Adipocyte (in vitro differentiated cells): Measurements from ENCODE around the gene DMD.

Experiments used
- DNase-seq: peaks from one replicate; pipeline ENCODE4 v3.0.0-alpha.2; 2015; ENCODE audit warnings: low read depth
- H3K27me3 ChIP-seq: replicated peaks from 2 replicates; pipeline ENCODE4 v1.7.0; 2013; ENCODE audit warnings: mild to moderate bottlenecking, low read length, moderate library complexity; ENCODE audit not compliant: control insufficient read depth, insufficient read depth
- H3K36me3 ChIP-seq: 2 replicates; pipeline ENCODE4 v1.7.0; 2013; ENCODE audit warnings: low read length, mild to moderate bottlenecking, moderate library complexity; ENCODE audit not compliant: control insufficient read depth, insufficient read depth, severe bottlenecking
- H3K4me1 ChIP-seq: 2 replicates; pipeline ENCODE4 v1.7.0; 2013; ENCODE audit warnings: mild to moderate bottlenecking, low read length, moderate library complexity; ENCODE audit not compliant: control insufficient read depth, insufficient read depth
- H3K4me3 ChIP-seq: 2 replicates; pipeline ENCODE4 v1.7.0; 2013; ENCODE audit warnings: mild to moderate bottlenecking, low read length, moderate library complexity
- H3K9ac ChIP-seq: 2 replicates; pipeline ENCODE4 v1.7.0; 2013; ENCODE audit warnings: mild to moderate bottlenecking, low read length, moderate library complexity
- H3K9me3 ChIP-seq: 2 replicates; pipeline ENCODE4 v1.7.0; 2013; ENCODE audit warnings: mild to moderate bottlenecking, low read length, moderate library complexity; ENCODE audit not compliant: control insufficient read depth

Gene DMD

DNA sequence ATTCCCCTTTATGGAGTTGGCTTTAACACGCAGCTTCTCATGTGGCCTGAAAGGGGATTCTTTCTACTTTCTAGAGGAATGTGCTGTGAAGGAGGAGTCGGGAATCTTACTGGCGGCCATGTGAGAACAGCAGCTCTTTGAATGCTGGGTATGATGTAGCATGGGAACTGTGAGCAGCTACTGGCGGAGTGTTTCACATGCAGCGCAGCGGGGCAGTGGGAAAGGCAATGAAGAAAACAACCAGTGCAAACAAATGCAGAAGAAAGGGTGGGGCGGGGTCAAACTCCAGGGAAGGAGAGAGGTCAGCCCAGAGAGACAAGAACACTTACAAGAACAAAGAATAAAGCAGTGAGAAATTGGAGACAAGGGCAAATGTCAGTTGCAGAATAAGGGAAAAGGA is 1775.8 kb downstream of the DMD start:
- no peak overlapping the region for H3K9ac ChIP-seq
- no peaks in the 10 kb centered on the region for H3K36me3 ChIP-seq
- H3K4me1 ChIP-seq, result no peaks in the 10 kb centered on the region
- H3K4me3 ChIP-seq, result no peak overlapping the region
- no peaks in the 10 kb centered on the region for H3K9me3 ChIP-seq
- H3K27me3 ChIP-seq, result no peaks in the 10 kb centered on the region
- DNase-seq, result no peak

DNA sequence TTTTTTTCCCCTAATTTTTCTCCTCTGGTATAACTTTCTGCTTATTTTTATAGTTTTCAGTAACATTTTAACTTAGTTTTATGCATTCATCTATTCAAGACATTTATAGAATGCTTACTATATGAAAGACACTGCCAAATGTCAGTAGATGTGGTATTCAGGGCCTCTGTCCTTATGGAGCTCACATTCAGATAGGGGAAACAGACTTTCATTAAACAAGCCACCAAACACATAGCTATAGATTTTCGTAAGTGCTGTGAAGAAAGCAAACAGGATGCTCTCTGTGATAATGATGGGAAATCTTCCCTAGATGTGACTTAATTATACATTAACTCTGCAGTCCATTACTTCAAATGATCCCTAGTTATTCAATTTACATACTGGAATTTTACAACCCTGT is 1777.5 kb downstream of the DMD start:
- Histone ChIP-seq H3K27me3 (no peaks in the 10 kb centered on the region), H3K9ac (no peak overlapping the region), H3K4me1 (no peaks in the 10 kb centered on the region), H3K4me3 (no peak overlapping the region), H3K36me3 (no peaks in the 10 kb centered on the region), H3K9me3 (no peaks in the 10 kb centered on the region)
- DNase-seq, result no peak

DNA sequence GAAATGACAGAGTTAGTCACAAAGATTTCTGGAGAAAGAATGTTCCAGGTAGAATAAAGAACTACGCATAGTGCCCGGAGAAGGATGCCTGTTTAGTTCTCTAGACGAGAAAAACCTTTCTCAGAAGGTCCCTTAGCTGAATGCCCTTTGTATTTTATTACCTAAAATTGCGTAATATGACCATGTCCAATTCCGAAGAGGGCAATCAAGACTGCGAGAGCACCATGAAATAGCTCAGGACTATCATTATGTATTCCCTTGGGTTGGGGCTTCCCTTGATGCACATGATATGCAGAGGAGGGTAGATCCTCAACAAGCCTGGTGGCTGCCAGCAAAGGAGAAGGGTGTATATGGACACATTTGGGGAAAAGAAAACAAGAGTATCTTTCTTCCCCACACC is 1781.4 kb downstream of the DMD start:
- no peak for DNase-seq

DNA sequence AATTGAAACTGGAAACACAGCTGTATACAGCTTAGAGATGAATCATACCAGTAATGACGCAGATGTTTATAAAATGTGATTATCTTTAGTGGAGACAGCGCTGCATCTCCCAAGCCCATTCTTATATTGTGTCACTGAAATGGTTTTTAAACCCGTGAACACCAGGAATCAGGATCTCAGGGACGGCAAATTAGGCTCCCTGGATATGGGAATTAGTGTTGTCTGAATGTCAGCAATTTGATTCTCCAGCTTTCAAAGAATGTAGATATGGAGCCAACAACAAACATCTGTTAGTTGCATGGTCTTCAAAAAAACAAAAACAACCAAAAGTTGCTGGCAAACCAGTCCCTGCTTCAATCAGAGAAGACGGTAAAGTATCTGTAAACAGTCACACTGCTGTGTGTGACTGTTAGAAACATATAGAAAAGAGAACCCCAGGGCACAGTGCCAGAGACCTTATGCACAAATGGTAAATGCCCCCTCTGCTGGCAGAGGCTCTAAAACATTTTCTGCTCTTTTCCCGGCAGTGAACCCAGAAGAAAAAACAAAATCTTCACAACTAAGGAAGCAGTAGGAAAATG is 1787.7 kb downstream of the DMD start:
- Histone ChIP-seq H3K9me3 (no peaks in the 10 kb centered on the region), H3K4me3 (peak overlapping the region; percentile 2), H3K4me1 (peaks cover 10% of the 10 kb centered on the region), H3K9ac (peak overlapping the region; percentile 3), H3K27me3 (peaks cover 3% of the 10 kb centered on the region), H3K36me3 (no peaks in the 10 kb centered on the region)
- DNase-seq, result peak; percentile 73

More for the DNA sequence above, 1781.4 kb downstream of the DMD start:
- H3K4me3 ChIP-seq, result no peak overlapping the region
- no peaks in the 10 kb centered on the region for H3K36me3 ChIP-seq
- no peaks in the 10 kb centered on the region for H3K4me1 ChIP-seq
- no peak overlapping the region for H3K9ac ChIP-seq
- H3K9me3 ChIP-seq, result no peaks in the 10 kb centered on the region
- peaks cover 3% of the 10 kb centered on the region for H3K27me3 ChIP-seq

DNA sequence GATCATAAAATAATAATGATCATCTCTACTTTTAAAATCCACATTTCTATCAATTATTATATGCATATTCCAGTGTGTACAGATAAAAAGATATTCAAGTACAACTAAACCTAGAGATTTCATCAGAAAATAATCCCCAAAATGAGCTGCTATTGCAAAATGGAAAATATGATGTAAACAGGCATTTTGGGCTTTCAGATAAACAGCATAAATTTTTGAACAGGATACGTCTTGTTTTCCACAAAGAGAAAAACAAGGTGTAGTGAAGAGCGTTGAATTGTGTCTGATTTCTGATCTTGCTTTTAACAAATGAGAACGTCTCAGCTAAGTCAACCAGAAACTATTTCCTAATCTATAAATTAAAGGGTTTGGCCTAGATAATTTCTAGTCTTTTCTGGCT is 1789.9 kb downstream of the DMD start:
- H3K4me3 ChIP-seq, result no peak overlapping the region
- H3K9ac ChIP-seq, result no peak overlapping the region
- peak; percentile 6 for DNase-seq
- H3K4me1 ChIP-seq, result peaks cover 10% of the 10 kb centered on the region
- H3K9me3 ChIP-seq, result no peaks in the 10 kb centered on the region
- H3K36me3 ChIP-seq, result no peaks in the 10 kb centered on the region
- H3K27me3 ChIP-seq, result peaks cover 1% of the 10 kb centered on the region

DNA sequence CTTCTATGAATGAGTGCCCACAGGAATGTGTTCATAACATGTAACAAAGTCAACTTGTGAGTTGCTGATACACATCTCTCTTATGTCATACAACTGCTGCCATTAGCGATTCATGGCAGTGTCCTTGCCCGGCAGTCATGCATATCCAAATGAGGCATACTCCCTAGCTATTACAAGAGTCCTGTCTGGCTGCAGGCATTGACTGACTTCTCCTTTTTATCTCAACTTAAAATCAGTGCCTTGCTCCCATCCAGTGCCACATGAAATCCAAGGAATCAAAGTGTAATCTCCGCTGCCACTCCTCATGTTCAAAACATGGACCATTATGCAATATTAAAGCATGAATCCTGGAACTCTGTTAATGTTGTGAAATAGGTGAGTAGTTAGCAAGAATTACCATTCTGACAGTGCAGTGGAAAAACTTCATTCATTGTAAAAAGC is 1790.6 kb downstream of the DMD start:
- Histone ChIP-seq H3K27me3 (no peaks in the 10 kb centered on the region), H3K9me3 (no peaks in the 10 kb centered on the region), H3K9ac (no peak overlapping the region), H3K4me1 (peaks cover 10% of the 10 kb centered on the region), H3K4me3 (no peak overlapping the region), H3K36me3 (no peaks in the 10 kb centered on the region)
- DNase-seq, result peak; percentile 65

DNA sequence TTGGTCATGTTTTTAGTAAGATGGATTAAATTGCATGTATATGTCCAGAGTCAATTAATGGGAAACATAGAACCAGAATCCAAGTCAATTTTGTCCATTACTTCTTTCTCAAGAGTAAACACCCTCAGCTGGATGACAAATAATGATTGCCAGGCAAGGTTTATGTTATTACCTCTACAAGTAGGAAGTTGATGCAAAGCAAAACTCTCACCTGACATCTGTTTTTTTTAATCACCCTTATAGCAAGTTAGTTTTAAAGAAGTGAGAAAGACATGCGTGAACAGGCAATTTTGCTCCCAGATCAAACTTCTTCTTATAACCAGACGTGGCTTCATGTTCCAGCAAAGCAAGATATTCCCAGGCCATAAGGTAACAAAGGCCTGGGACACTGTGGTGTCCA is 1791.0 kb downstream of the DMD start:
- Histone ChIP-seq H3K9me3 (no peaks in the 10 kb centered on the region), H3K9ac (no peak overlapping the region), H3K36me3 (no peaks in the 10 kb centered on the region), H3K27me3 (no peaks in the 10 kb centered on the region), H3K4me1 (peaks cover 10% of the 10 kb centered on the region), H3K4me3 (no peak overlapping the region)
- DNase-seq, result no peak

DNA sequence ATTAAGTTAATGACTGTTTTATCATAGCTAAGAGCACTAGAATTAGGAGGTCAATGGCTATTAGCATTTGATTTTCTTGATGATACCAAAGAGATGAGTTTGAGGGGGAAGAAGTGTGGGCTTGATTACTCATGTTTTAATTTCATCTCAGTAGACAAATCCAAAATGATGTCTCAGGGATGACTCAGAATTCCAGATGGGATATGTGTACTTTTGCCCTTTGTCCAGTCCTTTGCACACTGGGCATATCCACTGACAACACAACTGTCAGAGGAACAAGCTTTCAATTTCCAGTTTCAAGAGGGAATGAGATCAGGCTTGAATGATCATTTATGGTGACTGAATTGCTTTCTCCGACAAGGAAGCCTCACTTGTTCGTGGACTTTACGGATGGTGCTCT is 1814.2 kb downstream of the DMD start:
- H3K36me3 ChIP-seq, result no peaks in the 10 kb centered on the region
- H3K9me3 ChIP-seq, result no peaks in the 10 kb centered on the region
- no peak for DNase-seq
- H3K4me3 ChIP-seq, result no peak overlapping the region
- H3K9ac ChIP-seq, result no peak overlapping the region
- H3K27me3 ChIP-seq, result no peaks in the 10 kb centered on the region
- H3K4me1 ChIP-seq, result peaks cover 4% of the 10 kb centered on the region

DNA sequence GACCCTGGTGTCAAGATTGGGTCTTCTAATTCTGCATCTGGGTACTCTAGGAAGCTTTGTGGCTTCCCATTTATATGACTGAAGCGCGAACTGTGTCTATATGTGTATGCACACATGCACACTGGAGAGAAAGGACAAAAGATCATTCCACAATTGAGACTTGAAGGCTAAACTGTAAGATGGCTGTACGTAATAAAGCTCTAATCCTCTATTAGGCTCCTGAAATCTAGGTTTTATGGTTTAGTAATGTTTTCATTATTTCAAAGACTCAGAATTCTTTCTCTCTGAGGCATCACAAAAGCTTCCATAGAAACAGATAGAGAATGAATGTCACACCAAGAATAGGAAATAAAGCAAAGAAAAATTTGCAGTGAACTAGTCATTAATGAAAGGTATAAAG is 1818.8 kb downstream of the DMD start:
- no peak for DNase-seq
- Histone ChIP-seq H3K4me1 (peaks cover 4% of the 10 kb centered on the region), H3K9ac (no peak overlapping the region), H3K27me3 (no peaks in the 10 kb centered on the region), H3K9me3 (no peaks in the 10 kb centered on the region), H3K36me3 (no peaks in the 10 kb centered on the region), H3K4me3 (no peak overlapping the region)

DNA sequence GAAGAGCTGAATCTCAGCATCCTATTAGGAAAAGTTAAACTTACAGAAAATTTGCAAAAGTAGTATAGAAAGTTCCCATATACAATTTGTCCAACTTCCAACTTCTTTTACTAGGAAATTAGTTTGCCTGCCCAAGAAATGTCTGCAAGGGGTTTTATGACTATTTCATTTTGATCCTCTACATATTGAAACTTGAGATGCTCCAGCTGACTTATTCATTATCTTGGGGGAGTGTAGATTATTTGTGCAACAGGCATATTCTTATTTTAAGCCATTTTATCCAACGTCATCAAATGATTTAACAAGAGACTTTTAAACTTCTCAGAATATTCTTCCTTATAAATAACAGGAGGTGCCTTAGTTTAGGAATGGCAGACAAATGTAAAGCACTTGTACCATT is 1822.4 kb downstream of the DMD start:
- no peak for DNase-seq
- no peaks in the 10 kb centered on the region for H3K36me3 ChIP-seq

DNA sequence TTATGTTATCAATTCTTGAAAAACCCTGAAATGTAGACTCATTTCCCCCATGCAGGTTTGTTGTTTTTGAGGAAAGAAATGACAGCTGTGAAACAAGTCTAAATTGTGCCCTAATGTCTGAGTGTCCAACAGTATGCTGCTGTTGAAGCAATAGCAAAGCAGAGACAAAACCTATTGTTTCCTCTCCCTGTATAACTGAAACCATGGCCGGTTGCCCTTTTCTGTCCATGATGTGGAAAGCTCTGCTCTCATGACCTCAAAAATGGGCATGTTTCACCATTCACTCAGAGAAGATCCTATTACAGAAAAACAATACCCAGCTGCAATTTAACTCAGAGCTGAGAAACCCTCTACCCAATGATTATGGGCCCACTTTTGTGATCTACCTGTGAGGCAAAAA is 1826.9 kb downstream of the DMD start:
- no peak overlapping the region for H3K9ac ChIP-seq
- no peaks in the 10 kb centered on the region for H3K4me1 ChIP-seq
- H3K27me3 ChIP-seq, result no peaks in the 10 kb centered on the region
- peak; percentile 40 for DNase-seq
- H3K4me3 ChIP-seq, result no peak overlapping the region
- H3K9me3 ChIP-seq, result no peaks in the 10 kb centered on the region
- no peaks in the 10 kb centered on the region for H3K36me3 ChIP-seq

More for the DNA sequence above, 1822.4 kb downstream of the DMD start:
- no peaks in the 10 kb centered on the region for H3K9me3 ChIP-seq
- H3K4me1 ChIP-seq, result no peaks in the 10 kb centered on the region
- no peak overlapping the region for H3K9ac ChIP-seq
- H3K4me3 ChIP-seq, result no peak overlapping the region
- no peaks in the 10 kb centered on the region for H3K27me3 ChIP-seq

DNA sequence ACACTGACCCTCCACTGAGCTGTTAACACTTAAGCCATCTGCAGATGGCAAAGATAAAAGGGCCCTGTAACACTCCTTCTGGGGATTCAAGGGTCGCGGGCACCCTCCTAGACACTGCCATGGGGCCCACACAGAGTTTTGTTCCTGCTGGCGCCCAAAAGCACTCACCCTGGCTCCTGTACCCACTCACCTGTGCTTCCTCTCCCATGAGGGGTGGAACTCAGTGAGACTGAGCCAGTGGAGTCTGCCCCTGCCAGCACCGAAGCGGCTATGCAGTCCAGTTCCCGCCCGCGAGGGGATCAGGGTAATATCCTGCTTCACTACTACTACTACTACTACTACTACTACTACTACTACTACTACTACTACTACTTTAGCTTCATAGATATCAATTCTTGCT is 1827.4 kb downstream of the DMD start:
- H3K4me1 ChIP-seq, result no peaks in the 10 kb centered on the region
- no peaks in the 10 kb centered on the region for H3K27me3 ChIP-seq
- H3K9ac ChIP-seq, result no peak overlapping the region
- no peaks in the 10 kb centered on the region for H3K36me3 ChIP-seq
- H3K9me3 ChIP-seq, result no peaks in the 10 kb centered on the region
- H3K4me3 ChIP-seq, result no peak overlapping the region
- DNase-seq, result no peak
